NCI-H146 treated with DMSO at 0.1 percent for 48 hours (cell line): ENCODE measurements around the gene SMAP2.
A peak's percentile ranks its signal among the peaks of the same experiment; 100 is the strongest.
"Not testable (repeated sequence)": the region's sequence is repeated elsewhere in the genome, so short reads cannot be mapped to it uniquely, and the experiment has no call there.

Experiments used
- DNase-seq: peaks from one replicate; lab custom pipeline; 2025; ENCODE audit not compliant: unreplicated experiment; lab: John Stamatoyannopoulos, UW

SMAP2 gene

GRCh38 chr1:40373323-40374283 is at the start of gene SMAP2:
Gene SMAP2 (plus strand): TSS chr1:40373727. CDS start chr1:40374121, 394 bp downstream.
- peak; percentile 72 for DNase-seq

GRCh38 chr1:40331403-40331802 is 42.1 kb upstream of the SMAP2 start:
- not testable (repeated sequence) for DNase-seq

GRCh38 chr1:40332695-40333094 is 40.8 kb upstream of the SMAP2 start:
- DNase-seq = no peak

GRCh38 chr1:40337443-40337842 is 36.1 kb upstream of the SMAP2 start:
- DNase-seq = no peak

- DNase-seq = peak; percentile 46
These were observed 34.6 kb upstream of the SMAP2 start for GRCh38 chr1:40338745-40339419.

- peak; percentile 26 for DNase-seq
These were observed 33.9 kb upstream of the SMAP2 start for GRCh38 chr1:40339420-40340323.

- DNase-seq = no peak
These were observed 31.8 kb upstream of the SMAP2 start for GRCh38 chr1:40341491-40342380.

GRCh38 chr1:40342381-40342717 is 31.2 kb upstream of the SMAP2 start:
- DNase-seq = not testable (repeated sequence)

- peak; percentile 2 for DNase-seq
These were observed 28.9 kb upstream of the SMAP2 start for GRCh38 chr1:40344597-40344996.

GRCh38 chr1:40350391-40350790 is 23.1 kb upstream of the SMAP2 start:
- no peak for DNase-seq

GRCh38 chr1:40351124-40351523 is 22.4 kb upstream of the SMAP2 start:
- no peak for DNase-seq

GRCh38 chr1:40352126-40352525 is 21.4 kb upstream of the SMAP2 start:
- no peak for DNase-seq

GRCh38 chr1:40353082-40353481 is 20.4 kb upstream of the SMAP2 start:
- no peak for DNase-seq

- no peak for DNase-seq
These were observed 15.9 kb upstream of the SMAP2 start for GRCh38 chr1:40357625-40358024.

- no peak for DNase-seq
These were observed 12.9 kb upstream of the SMAP2 start for GRCh38 chr1:40360631-40361030.

GRCh38 chr1:40361201-40361600 is 12.3 kb upstream of the SMAP2 start:
- no peak for DNase-seq

- no peak for DNase-seq
These were observed 11.9 kb upstream of the SMAP2 start for GRCh38 chr1:40361637-40362036.

- no peak for DNase-seq
These were observed 11.3 kb upstream of the SMAP2 start for GRCh38 chr1:40362199-40362598.

- no peak for DNase-seq
These were observed 10.8 kb upstream of the SMAP2 start for GRCh38 chr1:40362699-40363098.

GRCh38 chr1:40363721-40364120 is 9.8 kb upstream of the SMAP2 start:
- no peak for DNase-seq
